Measurements from ENCODE around the gene CNTN3.

The CNTN3 gene

DNA sequence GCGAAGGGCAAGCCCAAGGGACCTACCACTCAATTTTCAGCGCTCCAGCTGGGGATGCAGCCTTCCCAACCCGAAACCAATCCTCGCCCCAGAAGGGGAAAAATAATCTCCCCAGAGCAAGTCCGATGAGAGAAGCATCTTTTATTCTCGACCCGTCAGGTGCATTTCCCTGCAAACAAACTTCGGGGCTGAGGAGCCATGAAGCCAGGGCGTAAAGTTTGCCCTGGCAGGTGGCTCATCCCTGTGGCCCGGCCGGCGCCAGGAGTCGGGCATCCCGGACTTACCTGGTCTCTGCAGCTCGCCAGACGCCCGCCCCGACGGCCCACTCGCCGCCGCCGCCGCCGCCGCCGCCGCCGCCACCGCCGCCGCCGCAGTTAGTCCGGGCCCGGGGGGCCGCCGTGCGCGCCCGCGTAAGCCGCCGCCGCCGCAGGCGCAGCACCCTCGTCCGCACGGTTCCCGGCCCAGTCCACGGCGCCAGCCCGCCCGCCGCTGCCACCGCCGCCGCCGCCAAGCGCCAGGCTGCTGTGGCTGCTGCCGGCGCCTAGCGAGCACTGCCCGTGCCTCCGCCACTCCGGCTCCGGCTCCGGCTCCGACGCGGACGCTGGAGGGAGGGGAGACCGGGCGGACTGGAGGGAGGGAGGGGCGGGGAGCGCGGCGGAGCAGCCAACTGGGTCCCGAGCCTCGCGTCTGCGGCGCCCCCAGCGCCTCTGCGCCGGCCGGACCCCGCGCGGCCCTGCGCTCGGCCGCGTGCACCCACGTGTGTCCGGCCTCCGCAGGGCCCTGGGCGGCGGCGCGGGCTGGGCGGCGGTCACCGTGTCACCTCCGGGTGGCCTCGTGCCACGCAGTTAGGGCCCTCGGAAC lies at the start of gene CNTN3:
Gene CNTN3, minus strand, starts transcription at position 553 of the 861 bp plus-strand sequence. CDS start 93,547 bp downstream, outside the sequence.
- DNase-seq = no peak

- DNase-seq = no peak
These were observed 48.7 kb upstream of the CNTN3 start for GRCh38 chr3:74663178-74663577.

DNA sequence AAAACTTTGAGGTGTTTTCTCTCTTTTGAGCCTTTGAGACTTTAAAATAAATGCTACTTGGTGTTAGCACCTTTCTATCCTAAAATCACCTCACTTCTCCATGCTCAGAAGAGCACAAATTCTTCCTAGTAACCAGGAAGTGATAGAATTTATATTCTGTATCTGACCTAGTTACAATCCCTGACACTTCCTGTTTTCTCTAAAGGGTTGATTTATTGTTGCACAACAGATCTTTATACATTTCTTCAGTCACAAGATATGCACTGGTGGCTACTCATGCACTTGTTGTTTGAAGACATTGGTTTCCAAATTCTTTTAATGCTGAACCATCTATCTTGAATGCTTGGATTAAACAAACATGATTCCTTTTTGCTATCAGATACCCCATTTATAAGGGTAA lies 47.2 kb upstream of the CNTN3 start:
- DNase-seq = no peak

DNA sequence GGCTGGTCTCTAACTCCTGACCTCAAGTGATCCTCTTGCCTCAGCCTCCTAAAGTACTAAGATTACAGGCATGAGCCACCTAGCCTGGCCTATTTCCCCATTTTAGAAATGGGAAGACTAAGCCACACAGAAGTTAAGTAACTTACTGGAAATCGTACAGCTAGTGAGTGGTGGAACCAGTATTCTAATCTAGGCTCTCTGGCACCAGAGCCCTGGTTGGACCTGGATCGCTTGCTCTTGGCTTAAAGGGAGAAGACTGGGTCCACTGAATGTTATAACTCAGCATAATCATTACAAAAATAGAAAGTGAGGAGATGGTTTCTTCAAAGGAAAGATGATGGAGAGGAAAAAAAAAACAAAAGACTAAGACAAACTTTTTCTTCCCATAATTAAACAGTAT lies 37.4 kb upstream of the CNTN3 start:
- DNase-seq = no peak

DNA sequence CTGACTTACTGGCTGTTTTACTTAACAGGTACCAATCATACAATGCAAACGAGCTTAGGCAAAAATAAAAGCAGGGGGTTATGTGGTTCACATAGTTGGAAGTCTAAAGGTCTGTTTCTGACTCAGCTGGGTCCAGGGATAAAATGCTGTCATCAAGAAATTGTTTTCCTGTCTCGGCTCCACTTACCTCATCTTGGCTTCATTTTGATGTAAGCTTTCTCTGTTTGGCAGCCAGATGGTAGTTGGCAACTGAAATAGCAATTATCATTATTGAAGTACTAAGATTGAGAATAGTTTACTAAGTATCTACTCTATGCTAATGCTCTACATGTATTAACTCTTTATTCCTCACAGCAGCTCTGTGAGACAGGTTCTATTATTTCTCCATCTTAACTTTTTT lies 36.8 kb upstream of the CNTN3 start:
- no peak for DNase-seq

GRCh38 chr3:74648107-74648506 lies 33.6 kb upstream of the CNTN3 start:
- DNase-seq = no peak

DNA sequence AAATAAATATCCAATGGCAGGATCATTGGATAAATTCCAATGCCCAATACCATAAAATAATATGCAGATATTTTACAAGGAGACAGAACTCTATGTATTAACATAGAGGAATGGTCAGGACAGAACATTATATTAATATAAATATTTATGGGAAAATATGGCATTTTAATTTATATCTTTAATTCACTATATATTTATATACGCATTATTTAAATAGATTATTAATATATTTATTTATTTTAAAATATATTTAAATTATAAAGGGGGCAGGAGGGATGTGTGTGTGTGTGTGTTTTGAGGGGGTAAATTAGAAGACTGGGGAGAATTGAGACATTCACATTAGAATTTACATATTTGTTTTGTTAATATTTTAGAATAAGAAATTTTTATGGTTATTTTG lies 31.6 kb upstream of the CNTN3 start:
- DNase-seq = no peak

DNA sequence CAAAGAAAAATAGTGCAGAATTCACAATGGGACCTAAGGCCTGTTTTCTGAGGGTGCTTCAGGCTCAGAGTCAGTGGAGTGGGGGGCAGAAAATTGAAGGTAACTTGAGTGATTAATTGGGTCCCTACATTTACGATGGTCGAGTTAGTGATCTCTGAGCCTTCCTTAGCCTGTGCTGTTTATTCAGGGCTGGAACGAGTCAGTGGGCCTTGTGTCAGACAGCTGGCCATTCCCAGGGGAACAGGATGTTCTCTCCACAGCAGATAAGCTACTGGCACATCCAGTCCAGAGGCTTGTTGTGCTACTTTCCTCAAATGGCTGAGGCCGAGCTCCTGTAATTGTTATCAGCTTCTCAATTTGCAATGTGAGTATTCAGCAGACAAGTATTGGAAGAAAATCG lies 29.2 kb upstream of the CNTN3 start:
- no peak for DNase-seq

GRCh38 chr3:74642876-74643275 lies 28.4 kb upstream of the CNTN3 start:
- no peak for DNase-seq

GRCh38 chr3:74640211-74640610 lies 25.8 kb upstream of the CNTN3 start:
- DNase-seq = no peak

DNA sequence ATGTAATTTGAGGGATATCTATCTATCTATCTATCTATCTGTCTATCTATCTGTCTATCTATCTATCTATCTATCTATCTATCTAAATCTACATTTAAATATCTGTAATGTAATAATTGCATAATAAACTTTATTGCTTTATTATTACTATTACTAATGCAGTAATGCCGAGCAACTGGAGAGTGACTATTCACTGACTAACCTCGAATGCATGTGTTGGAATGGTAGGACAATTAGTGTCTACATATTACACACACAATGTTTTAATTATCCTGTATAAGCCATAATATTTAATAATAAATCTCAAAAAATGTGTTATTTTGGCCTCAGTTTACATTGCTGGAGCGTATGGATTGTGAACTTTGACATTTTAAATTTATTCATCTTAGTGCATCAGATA lies 25.2 kb upstream of the CNTN3 start:
- no peak for DNase-seq

DNA sequence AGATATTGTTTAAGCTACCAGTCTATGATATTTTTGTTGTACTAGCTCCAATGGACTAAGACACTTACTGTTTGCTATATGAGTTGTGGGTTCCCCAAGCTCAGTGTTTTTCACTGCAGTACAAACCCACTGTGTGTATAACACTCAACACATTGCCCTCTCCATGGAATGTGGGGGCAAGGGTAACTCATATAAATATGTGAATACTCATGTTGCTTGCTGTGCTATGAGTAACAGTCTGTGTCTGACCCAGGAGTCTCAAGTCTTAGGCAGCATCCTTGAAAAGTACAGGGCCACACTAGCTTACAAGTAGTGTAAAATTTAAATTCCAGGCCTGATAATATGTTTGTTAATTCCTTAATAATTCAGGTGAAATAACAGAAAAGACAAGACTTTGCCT lies 22.5 kb upstream of the CNTN3 start:
- DNase-seq = no peak

GRCh38 chr3:74633021-74633420 lies 18.6 kb upstream of the CNTN3 start:
- DNase-seq = no peak

DNA sequence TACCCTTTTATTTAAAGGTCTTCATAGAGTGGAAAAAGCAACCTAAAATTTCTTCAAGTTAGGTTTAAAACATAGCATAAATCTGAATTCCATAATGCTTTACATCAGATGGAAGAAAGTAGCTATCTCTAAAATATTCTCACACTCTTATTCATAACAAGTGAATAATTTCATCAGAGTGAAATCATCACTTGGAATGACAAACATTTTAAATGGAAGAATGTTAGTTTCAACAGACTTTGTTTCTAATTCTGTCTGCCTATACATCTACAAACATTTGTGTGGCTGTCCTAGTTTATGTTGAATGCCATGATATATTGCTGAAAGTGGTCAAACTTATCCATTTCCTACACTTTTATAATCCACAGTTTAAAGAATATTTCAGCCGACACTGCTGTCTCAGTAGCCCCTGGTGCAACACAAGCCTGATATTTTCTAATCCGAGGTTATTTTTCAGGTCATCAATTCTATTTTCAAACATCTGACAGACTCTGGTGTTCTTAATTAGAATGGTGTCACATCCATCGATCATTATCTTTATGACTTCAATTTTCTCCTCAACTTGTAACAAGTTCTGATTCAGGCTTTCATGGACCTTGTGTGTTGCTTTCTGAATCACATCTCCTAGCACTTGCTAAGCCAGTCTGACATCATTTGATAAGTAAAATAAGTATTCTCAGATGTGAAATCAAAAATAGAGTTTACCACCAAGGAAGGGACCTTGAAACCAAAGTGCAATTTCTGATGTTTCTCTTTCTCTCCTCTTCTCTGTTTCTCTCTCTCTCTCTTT lies 17.1 kb upstream of the CNTN3 start:
- no peak for DNase-seq

DNA sequence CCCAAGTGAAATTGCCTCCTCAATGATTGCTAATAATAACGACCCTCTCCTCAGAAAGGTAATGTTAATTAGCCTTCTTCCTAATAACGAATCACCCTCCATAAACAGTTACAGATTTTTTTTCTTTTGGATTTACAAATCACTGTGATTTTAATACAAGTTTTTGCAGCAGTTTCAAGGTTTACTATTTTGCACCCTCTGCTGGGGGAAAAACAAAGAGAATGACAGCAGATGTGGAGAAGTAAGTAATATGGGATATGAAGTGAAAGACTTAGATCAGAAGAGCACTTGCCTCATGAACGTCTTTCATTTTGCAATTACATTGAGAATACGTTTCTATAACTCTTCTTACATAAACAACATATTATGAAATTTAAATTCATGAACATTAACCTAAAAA lies 16.1 kb upstream of the CNTN3 start:
- DNase-seq = no peak

GRCh38 chr3:74626011-74626410 lies 11.6 kb upstream of the CNTN3 start:
- no peak for DNase-seq

DNA sequence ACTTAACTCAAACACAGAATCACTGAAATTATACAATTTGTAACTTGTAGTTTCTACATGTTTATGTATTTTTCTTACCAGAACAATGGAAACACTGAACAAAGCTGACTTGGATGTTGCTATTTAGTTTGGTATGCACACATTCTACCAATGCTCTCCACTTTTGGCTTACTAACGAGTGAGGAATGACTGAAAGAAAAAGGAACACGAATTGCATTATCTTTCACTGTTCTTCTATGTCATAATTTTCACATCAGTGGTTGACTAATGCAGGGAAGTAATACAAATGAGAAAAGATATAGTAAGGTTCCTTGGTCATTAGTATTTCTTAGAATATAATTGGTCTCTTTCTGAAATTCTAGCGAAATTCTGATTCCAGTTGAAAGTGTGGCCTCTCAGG lies 9.8 kb upstream of the CNTN3 start:
- no peak for DNase-seq

- DNase-seq = no peak
These were observed 8.9 kb upstream of the CNTN3 start for GRCh38 chr3:74623261-74623836.

- no peak for DNase-seq
These were observed 7.1 kb upstream of the CNTN3 start for GRCh38 chr3:74621581-74621980.

GRCh38 chr3:74617776-74618175 lies 3.3 kb upstream of the CNTN3 start:
- no peak for DNase-seq

DNA sequence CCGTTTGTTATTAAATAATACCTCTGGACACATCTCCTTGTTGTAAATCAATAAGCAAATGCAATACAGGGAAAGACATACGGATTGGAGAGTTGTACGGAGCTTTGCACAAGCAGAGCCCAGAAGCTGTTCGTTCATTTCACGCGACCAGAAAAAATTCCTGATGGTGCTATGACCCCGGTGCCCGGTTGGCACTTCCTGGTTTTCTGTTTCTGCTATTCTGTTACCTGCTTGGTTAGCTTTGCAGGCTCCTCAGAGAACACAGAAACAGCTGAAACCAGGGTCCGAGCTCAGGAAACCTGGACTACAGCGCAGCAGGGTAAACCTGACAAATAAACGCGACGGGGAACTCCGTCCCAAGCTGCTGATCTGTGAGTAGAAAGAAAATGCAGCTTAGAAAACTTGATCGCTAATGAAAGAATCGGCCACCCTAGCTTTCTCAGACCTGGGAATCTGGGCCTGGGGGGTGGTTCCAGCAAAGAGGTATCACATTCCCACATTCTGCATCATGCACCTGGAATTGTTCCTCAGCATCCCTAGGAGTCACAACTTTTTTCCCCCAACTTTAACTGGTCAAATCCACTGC lies 845 bp downstream of the CNTN3 start:
- DNase-seq = no peak

DNA sequence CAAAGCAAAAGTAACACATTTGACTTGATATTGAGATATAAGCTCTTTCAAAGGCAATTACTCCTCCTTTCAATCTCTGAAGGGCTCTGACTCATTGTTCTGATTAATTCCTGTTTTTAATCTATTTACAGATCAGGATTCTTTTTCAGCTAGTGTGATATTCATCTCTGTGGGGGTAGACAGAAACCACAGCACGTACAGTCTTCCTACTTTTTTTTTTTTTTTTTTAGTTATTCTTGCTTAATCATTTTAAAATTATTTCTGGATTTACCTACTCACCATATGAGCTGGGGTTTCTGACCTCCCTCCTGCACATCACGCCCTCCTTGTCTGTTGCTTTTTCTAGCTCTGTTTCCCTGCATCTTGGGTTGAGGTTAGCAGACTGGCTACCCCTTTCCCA lies 1.4 kb downstream of the CNTN3 start:
- no peak for DNase-seq

- DNase-seq = no peak
These were observed 3.3 kb downstream of the CNTN3 start for GRCh38 chr3:74611206-74611605.

- DNase-seq = no peak
These were observed 6.7 kb downstream of the CNTN3 start for GRCh38 chr3:74607803-74608202.
